HCT116 (cell line): ENCODE results near the gene STC2. TPM values are rescaled to one million over a fixed set of nuclear protein-coding genes. Genes with fewer than 3 reads are reported as not detected.

Experiments used
- ATAC-seq: fragments of 200-7000 bp; cut with Tn5 transposase; 2 replicates; pipeline ENCODE4 v1.9.1; 2020; ENCODE audit warnings: mild to moderate bottlenecking, moderate library complexity
- BruUV-seq: library from RNA; stranded (reverse); fragments of 400-500 nt; replicated peaks from 2 replicates; lab custom pipeline; 2021; lab: Mats Ljungman, UMichigan
- CTCF ChIA-PET: fragments of 300-600 bp; sonication (Branson Sonifier 250); formaldehyde crosslinking; loops from one replicate; lab custom pipeline; 2021; ENCODE audit warnings: antibody characterized with exemption; lab: Charles Lee
- POLR2A ChIA-PET: fragments of 300-600, 350-600 bp; sonication (Branson Sonifier 250); formaldehyde crosslinking; loops from one replicate; lab custom pipeline; 2021; ENCODE audit warnings: antibody characterized with exemption; lab: Charles Lee
- RAD21 ChIA-PET, 2 experiments: fragments of 300-600 bp; sonication (Branson Sonifier 250); formaldehyde crosslinking; loops; one replicate each; lab custom pipeline; 2023; ENCODE audit warnings: low total read pairs in 2 of 2; ENCODE audit not compliant: uncharacterized antibody in 2 of 2, unreplicated experiment in 2 of 2, low non-redundant PET in 1 of 2; lab: Charles Lee
- DNase-seq: peaks from one replicate; pipeline ENCODE4 v3.0.0-alpha.2; 2010; ENCODE audit warnings: low read depth, low spot score
- H2AFZ ChIP-seq: fragments of 200-600 bp; shearing (Covaris generic), sonication (generic); 2 replicates; pipeline ENCODE4 v1.6.1; 2017; ENCODE audit warnings: low read depth, mixed run types, mixed read lengths, antibody characterized with exemption, low read length; ENCODE audit not compliant: poor library complexity, severe bottlenecking
- H3K27ac ChIP-seq: 2 replicates; pipeline ENCODE4 v1.5.1; 2012; ENCODE audit warnings: low read depth, low read length
- H3K27me3 ChIP-seq: fragments of 200-600 bp; sonication (generic); 2 replicates; pipeline ENCODE4 v1.6.1; 2016; ENCODE audit warnings: mixed run types, low read length, mixed read lengths; ENCODE audit not compliant: insufficient read depth
- H3K36me3 ChIP-seq, 2 experiments: fragments of 200-500 bp in 1 of 2; fragments of 200-600 bp in 1 of 2; sonication (Bioruptor generic) in 1 of 2; sonication (generic) in 1 of 2; 2 replicates each; pipeline versions ENCODE4 v1.5.1 to v1.6.1; 2014 to 2016; ENCODE audit warnings: low read length in 2 of 2, inconsistent platforms in 1 of 2, mixed read lengths in 1 of 2, mixed run types in 1 of 2; ENCODE audit not compliant: insufficient read depth in 2 of 2, control insufficient read depth in 1 of 2
- H3K4me1 ChIP-seq, 2 experiments: fragments of 200-600 bp in 1 of 2; sonication (generic) in 1 of 2; 2 replicates each; pipeline versions ENCODE4 v1.5.1 to v1.6.1; 2012 to 2017; ENCODE audit warnings: low read length in 2 of 2, inconsistent platforms in 1 of 2, mild to moderate bottlenecking in 1 of 2, mixed read lengths in 1 of 2, mixed run types in 1 of 2, moderate library complexity in 1 of 2; ENCODE audit not compliant: insufficient read depth in 2 of 2, control insufficient read depth in 1 of 2
- H3K4me2 ChIP-seq: fragments of 200-600 bp; sonication (generic); 2 replicates; pipeline ENCODE4 v1.6.1; 2017; ENCODE audit warnings: mixed run types, low read length, mixed read lengths
- H3K4me3 ChIP-seq, 2 experiments: fragments of 200-600 bp in 1 of 2; sonication (generic) in 1 of 2; replicated peaks in 1 of 2; 2 replicates each; pipeline ENCODE4 v1.5.1; 2011 to 2016; ENCODE audit warnings: low read length in 2 of 2, control low read depth in 1 of 2, low read depth in 1 of 2, mild to moderate bottlenecking in 1 of 2, mixed read lengths in 1 of 2, mixed run types in 1 of 2
- H3K79me2 ChIP-seq: fragments of 200-600 bp; sonication (generic); 2 replicates; pipeline ENCODE4 v1.6.1; 2017; ENCODE audit warnings: mild to moderate bottlenecking, mixed run types, low read length, moderate library complexity, mixed read lengths; ENCODE audit not compliant: insufficient read depth
- H3K9ac ChIP-seq: fragments of 200-600 bp; sonication (generic); 2 replicates; pipeline ENCODE4 v1.6.1; 2016; ENCODE audit warnings: low read length, mixed read lengths
- H3K9me2 ChIP-seq: fragments of 200-600 bp; sonication (generic), shearing (Covaris generic); 2 replicates; pipeline ENCODE4 v1.6.1; 2017; ENCODE audit warnings: mixed run types, mild to moderate bottlenecking, moderate library complexity; ENCODE audit not compliant: insufficient read depth
- H3K9me3 ChIP-seq, 2 experiments: fragments of 200-500 bp in 1 of 2; fragments of 200-600 bp in 1 of 2; sonication (Bioruptor generic) in 1 of 2; sonication (generic) in 1 of 2; 2 replicates each; pipeline ENCODE4 v1.6.1; 2014 to 2017; ENCODE audit warnings: low read length in 2 of 2, mixed read lengths in 2 of 2, inconsistent platforms in 1 of 2, low read depth in 1 of 2, mild to moderate bottlenecking in 1 of 2, mixed run types in 1 of 2, moderate library complexity in 1 of 2; ENCODE audit not compliant: control insufficient read depth in 1 of 2, insufficient read depth in 1 of 2
- H4K20me1 ChIP-seq: fragments of 200-600 bp; sonication (generic), shearing (Covaris generic); 2 replicates; pipeline ENCODE4 v1.6.1; 2017; ENCODE audit warnings: mixed run types, mild to moderate bottlenecking, moderate library complexity; ENCODE audit not compliant: insufficient read depth
- FOSL1 ChIP-seq: IDR thresholded peaks from 2 replicates; pipeline ENCODE4 v1.6.1; 2012; ENCODE audit warnings: low read depth
- JUND ChIP-seq: IDR thresholded peaks from 2 replicates; pipeline ENCODE4 v1.6.1; 2012
- POLR2A ChIP-seq: IDR thresholded peaks from 2 replicates; pipeline ENCODE4 v1.7.0; 2011; ENCODE audit warnings: borderline replicate concordance; ENCODE audit not compliant: insufficient read depth, insufficient read length; ENCODE audit errors: extremely low read depth
- POLR2AphosphoS5 ChIP-seq: IDR thresholded peaks from 2 replicates; pipeline ENCODE4 v1.6.1; 2011; ENCODE audit warnings: mild to moderate bottlenecking, low read depth, low read length, moderate library complexity
- SIN3A ChIP-seq: IDR thresholded peaks from 2 replicates; pipeline ENCODE4 v1.6.1; 2012; ENCODE audit warnings: low read depth
- SRF ChIP-seq: IDR thresholded peaks from 2 replicates; pipeline ENCODE4 v1.6.1; 2012; ENCODE audit warnings: low read depth
- TCF7L2 ChIP-seq: IDR thresholded peaks from 2 replicates; pipeline ENCODE4 v1.7.0; 2011; ENCODE audit warnings: borderline replicate concordance, inconsistent platforms; ENCODE audit not compliant: insufficient read depth, insufficient read length; ENCODE audit errors: extremely low read depth
- ZFX ChIP-seq: fragments of 450-650 bp; IDR thresholded peaks from 2 replicates; pipeline ENCODE4 v1.6.1; 2017
- ZNF274 ChIP-seq: fragments of 200-500 bp; sonication (Bioruptor generic); IDR thresholded peaks from 2 replicates; pipeline ENCODE4 v1.6.1; 2014; ENCODE audit warnings: mild to moderate bottlenecking, low read depth, low read length, inconsistent platforms
- intact Hi-C: fragments of 100-400 bp; cut with micrococcal nuclease; formaldehyde crosslinking; loops from 2 replicates; pipeline ENCODE4 v1.10.0; 2022
- total RNA-seq: library from RNA; stranded (reverse); gene quantifications from one replicate; pipeline ENCODE4 v1.2.1, GENCODE V29; 2021; ENCODE audit not compliant: unreplicated experiment
- TF ChIP-seq, protein P1 (sequence below): IDR thresholded peaks from 2 replicates; pipeline ENCODE4 v1.6.1; 2011; ENCODE audit warnings: mild to moderate bottlenecking, low read length, moderate library complexity; ENCODE audit not compliant: insufficient replicate concordance; ENCODE audit errors: extremely low read depth
- TF ChIP-seq, protein P2 (sequence below): IDR thresholded peaks from 2 replicates; pipeline ENCODE4 v1.6.1; 2012

The STC2 gene
- total RNA-seq, 1 experiment from 2014 or later, result 97.3 TPM

DNA sequence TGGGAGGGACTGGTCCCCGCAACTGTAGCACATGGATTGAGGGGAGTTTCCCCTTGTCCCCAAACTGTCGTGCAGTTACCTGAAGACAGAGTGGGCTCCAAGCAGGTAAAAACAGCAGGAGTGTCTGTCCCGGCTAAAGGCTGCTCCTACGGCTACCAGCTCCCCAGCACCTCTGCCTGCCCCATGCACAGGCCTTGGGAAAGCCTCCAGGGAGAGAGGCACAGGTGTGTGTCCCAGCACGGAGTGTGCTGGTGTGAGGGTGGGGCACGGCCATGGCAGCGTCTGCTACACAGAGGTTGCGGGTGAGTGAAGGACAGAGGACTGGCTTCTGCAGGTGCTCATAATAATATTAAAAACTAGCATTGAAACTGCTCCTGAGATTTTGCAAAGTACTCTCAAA, 30.4 kb downstream of the STC2 start:
- Histone ChIP-seq H3K4me1 (peaks cover 12 to 28% of the 10 kb centered on the region in 2 experiments), H3K9ac (no peak overlapping the region), H3K9me3 (no peaks in the 10 kb centered on the region), H2AFZ (no peak overlapping the region), H3K4me3 (no peak overlapping the region), H3K9me2 (no peaks in the 10 kb centered on the region), H3K27me3 (no peaks in the 10 kb centered on the region), H4K20me1 (no peaks in the 10 kb centered on the region), H3K79me2 (no peaks in the 10 kb centered on the region), H3K4me2 (no peak overlapping the region), H3K36me3 (no peaks in the 10 kb centered on the region), H3K27ac (no peak overlapping the region)
- intact Hi-C loops, result no loop called here
- DNase-seq (no peak), ATAC-seq (no peak)
- ChIA-PET RAD21 (no interaction called here), CTCF (no interaction called here), POLR2A (no interaction called here)
- TF ChIP-seq, protein P1, sequence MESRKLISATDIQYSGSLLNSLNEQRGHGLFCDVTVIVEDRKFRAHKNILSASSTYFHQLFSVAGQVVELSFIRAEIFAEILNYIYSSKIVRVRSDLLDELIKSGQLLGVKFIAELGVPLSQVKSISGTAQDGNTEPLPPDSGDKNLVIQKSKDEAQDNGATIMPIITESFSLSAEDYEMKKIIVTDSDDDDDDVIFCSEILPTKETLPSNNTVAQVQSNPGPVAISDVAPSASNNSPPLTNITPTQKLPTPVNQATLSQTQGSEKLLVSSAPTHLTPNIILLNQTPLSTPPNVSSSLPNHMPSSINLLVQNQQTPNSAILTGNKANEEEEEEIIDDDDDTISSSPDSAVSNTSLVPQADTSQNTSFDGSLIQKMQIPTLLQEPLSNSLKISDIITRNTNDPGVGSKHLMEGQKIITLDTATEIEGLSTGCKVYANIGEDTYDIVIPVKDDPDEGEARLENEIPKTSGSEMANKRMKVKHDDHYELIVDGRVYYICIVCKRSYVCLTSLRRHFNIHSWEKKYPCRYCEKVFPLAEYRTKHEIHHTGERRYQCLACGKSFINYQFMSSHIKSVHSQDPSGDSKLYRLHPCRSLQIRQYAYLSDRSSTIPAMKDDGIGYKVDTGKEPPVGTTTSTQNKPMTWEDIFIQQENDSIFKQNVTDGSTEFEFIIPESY, result no peak
- TF ChIP-seq FOSL1, result no peak
- TF ChIP-seq SRF, result no peak
- no peak for TF ChIP-seq SIN3A
- no peak for TF ChIP-seq ZFX
- TF ChIP-seq ZNF274, result no peak
- no peak for TF ChIP-seq JUND
- TF ChIP-seq, protein P2, sequence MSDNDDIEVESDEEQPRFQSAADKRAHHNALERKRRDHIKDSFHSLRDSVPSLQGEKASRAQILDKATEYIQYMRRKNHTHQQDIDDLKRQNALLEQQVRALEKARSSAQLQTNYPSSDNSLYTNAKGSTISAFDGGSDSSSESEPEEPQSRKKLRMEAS, result no peak
- TF ChIP-seq POLR2AphosphoS5, result no peak
- TF ChIP-seq TCF7L2, result no peak
- no peak for TF ChIP-seq POLR2A
- no TSS peak for BruUV-seq
